Kidney capillary endothelial cell (primary cell): Measurements from ENCODE around the gene APOC1.
"Not testable (repeated sequence)": the region's sequence is repeated elsewhere in the genome, so short reads cannot be mapped to it uniquely, and the experiment has no call there.

Experiments
- DNase-seq: peaks from one replicate; pipeline ENCODE4 v3.0.0-alpha.2; 2018; ENCODE audit warnings: low spot score

The APOC1 gene

GRCh38 chr19:44890366-44891015, 23.9 kb upstream of the APOC1 start:
- DNase-seq = peak; percentile 99

- no peak for DNase-seq
Measured at GRCh38 chr19:44891016-44891882, 23.2 kb upstream of the APOC1 start, which contains the start of gene TOMM40. Gene TOMM40 (plus strand): TSS chr19:44891254. CDS start chr19:44891416, 162 bp downstream.

GRCh38 chr19:44892932-44893331, 21.5 kb upstream of the APOC1 start:
- no peak for DNase-seq

GRCh38 chr19:44893332-44894051, 20.9 kb upstream of the APOC1 start:
- no peak for DNase-seq

- no peak for DNase-seq
Measured at GRCh38 chr19:44894052-44894400, 20.4 kb upstream of the APOC1 start.

GRCh38 chr19:44894946-44895345, 19.5 kb upstream of the APOC1 start:
- no peak for DNase-seq

- no peak for DNase-seq
Measured at GRCh38 chr19:44897835-44898234, 16.6 kb upstream of the APOC1 start.

- no peak for DNase-seq
Measured at GRCh38 chr19:44900328-44901244, 13.8 kb upstream of the APOC1 start.

GRCh38 chr19:44903216-44903601, 11.2 kb upstream of the APOC1 start:
- no peak for DNase-seq

- no peak for DNase-seq
Measured at GRCh38 chr19:44903602-44904425, 10.6 kb upstream of the APOC1 start.

- DNase-seq = no peak
Measured at GRCh38 chr19:44904426-44904994, 9.9 kb upstream of the APOC1 start.

GRCh38 chr19:44905437-44906160, 8.8 kb upstream of the APOC1 start, which contains the start of gene APOE:
Gene APOE (plus strand): TSS chr19:44905796. CDS start chr19:44906625, 829 bp downstream.
- DNase-seq = no peak

GRCh38 chr19:44907613-44908012, 6.8 kb upstream of the APOC1 start:
- no peak for DNase-seq

GRCh38 chr19:44908074-44908835, 6.2 kb upstream of the APOC1 start:
- DNase-seq = no peak

GRCh38 chr19:44908836-44909261, 5.6 kb upstream of the APOC1 start:
- DNase-seq = no peak

- no peak for DNase-seq
Measured at GRCh38 chr19:44909775-44910174, 4.6 kb upstream of the APOC1 start.

GRCh38 chr19:44911896-44912295, 2.5 kb upstream of the APOC1 start:
- DNase-seq = not testable (repeated sequence)

- no peak for DNase-seq
Measured at GRCh38 chr19:44912854-44913253, 1.6 kb upstream of the APOC1 start.
